Neural cell (in vitro differentiated cells): ENCODE data around the gene ZNF362. TPM values are rescaled to one million over a fixed set of nuclear protein-coding genes. Genes with fewer than 3 reads are reported as not detected.

Experiments
- H2AFZ ChIP-seq: fragments of 200-600, 300-800 bp; sonication (generic), shearing (Covaris generic); 2 replicates; pipeline ENCODE4 v1.6.0; 2014; ENCODE audit warnings: low read depth, mild to moderate bottlenecking, antibody characterized with exemption, low read length, moderate library complexity
- H3F3A ChIP-seq: fragments of 200-600 bp; shearing (Covaris generic); 2 replicates; pipeline ENCODE4 v1.6.1; 2016; ENCODE audit warnings: mild to moderate bottlenecking, moderate library complexity, mixed read lengths, antibody characterized with exemption, low read length; ENCODE audit not compliant: insufficient read depth, poor library complexity, severe bottlenecking
- H3K27ac ChIP-seq: fragments of 200-600, 300-800 bp; sonication (generic), shearing (Covaris generic); 2 replicates; pipeline ENCODE4 v1.5.1; 2014; ENCODE audit warnings: mild to moderate bottlenecking, low read length, moderate library complexity
- H3K27me3 ChIP-seq: fragments of 300-800, 200-600 bp; sonication (generic), shearing (Covaris generic); 2 replicates; pipeline ENCODE4 v1.6.0; 2014; ENCODE audit warnings: mild to moderate bottlenecking, low read depth, low read length, moderate library complexity; ENCODE audit not compliant: insufficient read depth
- H3K36me3 ChIP-seq: fragments of 300-800, 200-600 bp; sonication (generic), shearing (Covaris generic); 2 replicates; pipeline ENCODE4 v1.5.1; 2014; ENCODE audit warnings: mild to moderate bottlenecking, antibody characterized with exemption, low read length, moderate library complexity; ENCODE audit not compliant: insufficient read depth
- H3K4me2 ChIP-seq: fragments of 300-800, 200-600 bp; sonication (generic), shearing (Covaris generic); 2 replicates; pipeline ENCODE4 v1.6.0; 2014; ENCODE audit warnings: mild to moderate bottlenecking, low read length
- H3K4me3 ChIP-seq: fragments of 300-800, 200-600 bp; sonication (generic), shearing (Covaris generic); 2 replicates; pipeline ENCODE4 v1.5.1; 2014; ENCODE audit warnings: mild to moderate bottlenecking, low read length, moderate library complexity
- H3K79me2 ChIP-seq: fragments of 200-600 bp; shearing (Covaris generic); replicated peaks from 2 replicates; pipeline ENCODE4 v1.6.0; 2014; ENCODE audit warnings: mild to moderate bottlenecking, low read length, moderate library complexity; ENCODE audit not compliant: insufficient read depth
- H3K9ac ChIP-seq: fragments of 300-800, 200-600 bp; sonication (generic), shearing (Covaris generic); 2 replicates; pipeline ENCODE4 v1.6.1; 2016; ENCODE audit warnings: mild to moderate bottlenecking, low read length, mixed read lengths
- H3K9me2 ChIP-seq: fragments of 200-600 bp; shearing (Covaris generic); 2 replicates; pipeline ENCODE4 v1.6.1; 2016; ENCODE audit warnings: mild to moderate bottlenecking, low read length, mixed read lengths; ENCODE audit not compliant: insufficient read depth
- H3K9me3 ChIP-seq: fragments of 200-600, 300-800 bp; sonication (generic), shearing (Covaris generic); 2 replicates; pipeline ENCODE4 v1.6.1; 2016; ENCODE audit warnings: mild to moderate bottlenecking, mixed run types, low read length, moderate library complexity, mixed read lengths
- H4K20me1 ChIP-seq: fragments of 200-600 bp; shearing (Covaris generic); 2 replicates; pipeline ENCODE4 v1.6.1; 2016; ENCODE audit warnings: mild to moderate bottlenecking, mixed run types; ENCODE audit not compliant: insufficient read depth
- EP300 ChIP-seq: fragments of 450-650 bp; conservative IDR thresholded peaks from 2 replicates; pipeline ENCODE4 v1.6.1; 2014; ENCODE audit warnings: antibody characterized with exemption, mild to moderate bottlenecking, moderate library complexity; ENCODE audit not compliant: poor library complexity, severe bottlenecking
- EZH2 ChIP-seq: fragments of 200-600, 300-800 bp; shearing (Covaris generic), sonication (generic); IDR thresholded peaks from 2 replicates; pipeline ENCODE4 v1.6.1; 2014; ENCODE audit warnings: antibody characterized with exemption, low read length, borderline replicate concordance, mild to moderate bottlenecking; ENCODE audit not compliant: insufficient read depth, poor library complexity, severe bottlenecking
- MXI1 ChIP-seq: fragments of 450-650 bp; conservative IDR thresholded peaks from 2 replicates; pipeline ENCODE4 v1.6.1; 2014; ENCODE audit warnings: antibody characterized with exemption, mild to moderate bottlenecking; ENCODE audit not compliant: poor library complexity, severe bottlenecking
- POLR2AphosphoS5 ChIP-seq: IDR thresholded peaks from 2 replicates; pipeline ENCODE4 v1.6.1; 2012
- RAD21 ChIP-seq: fragments of 450-650 bp; conservative IDR thresholded peaks from 2 replicates; pipeline ENCODE4 v1.6.1; 2014; ENCODE audit warnings: antibody characterized with exemption, mild to moderate bottlenecking, moderate library complexity
- REST ChIP-seq: IDR thresholded peaks from 2 replicates; pipeline ENCODE4 v1.6.1; 2012; ENCODE audit warnings: borderline replicate concordance
- SMC3 ChIP-seq: fragments of 450-650 bp; conservative IDR thresholded peaks from 2 replicates; pipeline ENCODE4 v1.6.1; 2014; ENCODE audit warnings: antibody characterized with exemption, mild to moderate bottlenecking, moderate library complexity; ENCODE audit not compliant: poor library complexity
- TAF1 ChIP-seq: IDR thresholded peaks from 2 replicates; pipeline ENCODE4 v1.6.1; 2012; ENCODE audit warnings: low read depth
- polyA plus RNA-seq: library from polyadenylated mRNA; depleted of rRNA; stranded (reverse); fragments of >200 nt; gene quantifications from 2 replicates; pipeline ENCODE4 v1.2.3, GENCODE V29; 2014
- TF ChIP-seq, protein P1 (sequence below): fragments of 450-650 bp; IDR thresholded peaks from 2 replicates; pipeline ENCODE4 v1.5.1; 2014; ENCODE audit warnings: antibody characterized with exemption, mild to moderate bottlenecking, moderate library complexity; ENCODE audit not compliant: poor library complexity, severe bottlenecking

The ZNF362 gene
- polyA plus RNA-seq, 1 donor from 2014 or later, result 17.6 TPM

GRCh38 chr1:33336580-33336979 is 80.3 kb downstream of the ZNF362 start:
- peaks cover 17% of the 10 kb centered on the region for H3K36me3 ChIP-seq
- no peaks in the 10 kb centered on the region for H3K9me2 ChIP-seq
- H3K79me2 ChIP-seq, result peaks cover 92% of the 10 kb centered on the region
- TF ChIP-seq TAF1, result no peak
- TF ChIP-seq EP300, result no peak
- TF ChIP-seq RAD21, result no peak
- TF ChIP-seq REST, result no peak
- TF ChIP-seq, protein P1, sequence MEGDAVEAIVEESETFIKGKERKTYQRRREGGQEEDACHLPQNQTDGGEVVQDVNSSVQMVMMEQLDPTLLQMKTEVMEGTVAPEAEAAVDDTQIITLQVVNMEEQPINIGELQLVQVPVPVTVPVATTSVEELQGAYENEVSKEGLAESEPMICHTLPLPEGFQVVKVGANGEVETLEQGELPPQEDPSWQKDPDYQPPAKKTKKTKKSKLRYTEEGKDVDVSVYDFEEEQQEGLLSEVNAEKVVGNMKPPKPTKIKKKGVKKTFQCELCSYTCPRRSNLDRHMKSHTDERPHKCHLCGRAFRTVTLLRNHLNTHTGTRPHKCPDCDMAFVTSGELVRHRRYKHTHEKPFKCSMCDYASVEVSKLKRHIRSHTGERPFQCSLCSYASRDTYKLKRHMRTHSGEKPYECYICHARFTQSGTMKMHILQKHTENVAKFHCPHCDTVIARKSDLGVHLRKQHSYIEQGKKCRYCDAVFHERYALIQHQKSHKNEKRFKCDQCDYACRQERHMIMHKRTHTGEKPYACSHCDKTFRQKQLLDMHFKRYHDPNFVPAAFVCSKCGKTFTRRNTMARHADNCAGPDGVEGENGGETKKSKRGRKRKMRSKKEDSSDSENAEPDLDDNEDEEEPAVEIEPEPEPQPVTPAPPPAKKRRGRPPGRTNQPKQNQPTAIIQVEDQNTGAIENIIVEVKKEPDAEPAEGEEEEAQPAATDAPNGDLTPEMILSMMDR, result no peak
- TF ChIP-seq EZH2, result no peak
- no peak for TF ChIP-seq POLR2AphosphoS5
- TF ChIP-seq MXI1, result no peak
- no peak for TF ChIP-seq SMC3
- no peak overlapping the region for H3K4me2 ChIP-seq
- H2AFZ ChIP-seq, result no peak overlapping the region
- no peaks in the 10 kb centered on the region for H3K27me3 ChIP-seq
- H4K20me1 ChIP-seq, result peaks cover 48% of the 10 kb centered on the region
- no peaks in the 10 kb centered on the region for H3K9me3 ChIP-seq
- H3K27ac ChIP-seq, result no peak overlapping the region
- no peak overlapping the region for H3K4me3 ChIP-seq
- no peaks in the 10 kb centered on the region for H3F3A ChIP-seq
- H3K9ac ChIP-seq, result no peak overlapping the region

- Histone ChIP-seq H3K9me2 (no peaks in the 10 kb centered on the region), H3K27me3 (no peaks in the 10 kb centered on the region), H3K9me3 (no peaks in the 10 kb centered on the region), H3F3A (no peaks in the 10 kb centered on the region), H3K4me3 (no peak overlapping the region), H3K79me2 (peaks cover 95% of the 10 kb centered on the region), H3K4me2 (no peak overlapping the region), H3K27ac (peak overlapping the region; percentile 51), H2AFZ (no peak overlapping the region), H3K9ac (peak overlapping the region; percentile 21), H4K20me1 (peaks cover 48% of the 10 kb centered on the region), H3K36me3 (peaks cover 9% of the 10 kb centered on the region)
- TF ChIP-seq EZH2, result no peak
Measured at GRCh38 chr1:33337441-33337840, 81.1 kb downstream of the ZNF362 start.

DNA sequence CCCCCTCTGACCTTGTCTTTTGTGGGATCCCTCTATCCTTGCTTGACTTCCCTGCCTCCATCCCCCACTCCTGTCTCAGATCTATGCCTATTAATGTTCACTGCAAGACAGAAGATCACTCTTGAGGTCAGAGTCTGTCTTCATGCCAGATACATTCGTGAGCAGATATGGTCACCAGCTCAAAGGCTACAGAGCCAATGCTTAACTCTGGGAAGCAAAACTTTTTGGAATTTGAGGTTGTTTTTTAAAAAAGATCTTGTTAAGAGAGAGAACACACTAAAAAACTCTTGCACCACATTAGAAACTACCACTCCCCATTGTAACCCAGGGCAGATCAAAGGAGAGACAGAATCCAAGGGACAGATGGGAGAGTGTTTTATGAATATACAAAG is 81.8 kb downstream of the ZNF362 start:
- Histone ChIP-seq H3K27me3 (no peaks in the 10 kb centered on the region), H3K9ac (peak overlapping the region; percentile 29), H3K4me2 (peak overlapping the region; percentile 23), H3K9me3 (no peaks in the 10 kb centered on the region), H3F3A (no peaks in the 10 kb centered on the region), H4K20me1 (peaks cover 48% of the 10 kb centered on the region), H3K9me2 (no peaks in the 10 kb centered on the region), H3K79me2 (peaks cover 95% of the 10 kb centered on the region), H3K36me3 (peaks cover 3% of the 10 kb centered on the region), H3K4me3 (peak overlapping the region; percentile 44), H2AFZ (no peak overlapping the region), H3K27ac (peak overlapping the region; percentile 51)
- TF ChIP-seq RAD21 (no peak), EP300 (no peak), POLR2AphosphoS5 (no peak), MXI1 (no peak), SMC3 (no peak), EZH2 (no peak), REST (no peak), TAF1 (no peak)
- TF ChIP-seq, protein P1, result no peak
